Cardiac septum (tissue), 1 donor: ENCODE results near the gene MYO7A. TPM values are rescaled to one million over a fixed set of nuclear protein-coding genes. Genes with fewer than 3 reads are reported as not detected.

ENCODE experiments used
- DNase-seq: peaks from one replicate; pipeline ENCODE4 v3.0.0-alpha.2; 2020; ENCODE audit warnings: low spot score
- intact Hi-C: fragments of 100-400 bp; cut with DNase I; formaldehyde crosslinking; loops from one replicate; pipeline ENCODE4 v1.14.0; 2022
- total RNA-seq: library from RNA; stranded (reverse); fragmentation: NEBNext Ultra II Directional; extraction: Animal tissue kit (Norgen Biotek cat#: 25700); gene quantifications from one replicate; pipeline ENCODE4 v1.2.1, GENCODE V29; 2021
- donor health status: DM: no; HTN: no; CAD: no.

The MYO7A gene
- total RNA-seq, 1 donor from 2014 or later: 3.0 TPM

DNA sequence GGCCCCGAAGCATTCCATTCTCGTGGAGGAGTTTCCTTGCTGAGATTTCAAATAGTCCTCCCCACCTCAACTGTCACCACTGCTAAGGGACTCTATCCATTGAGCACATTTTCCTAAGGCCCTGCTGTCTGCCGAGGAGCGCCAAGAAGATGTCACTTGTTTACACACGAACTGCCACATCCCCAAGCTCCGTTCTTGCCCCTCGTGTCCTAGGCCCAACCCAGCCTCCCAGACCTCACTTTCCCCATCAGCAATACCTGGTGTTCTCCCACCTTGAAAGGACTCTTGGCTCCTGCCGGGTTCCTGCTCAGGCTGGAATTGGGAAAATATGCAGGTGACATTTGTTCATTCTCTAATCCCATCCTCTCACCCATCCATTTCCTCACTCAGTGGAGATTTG, 4.0 kb upstream of the MYO7A start:
- no peak for DNase-seq
- intact Hi-C loops: no loop called here

DNA sequence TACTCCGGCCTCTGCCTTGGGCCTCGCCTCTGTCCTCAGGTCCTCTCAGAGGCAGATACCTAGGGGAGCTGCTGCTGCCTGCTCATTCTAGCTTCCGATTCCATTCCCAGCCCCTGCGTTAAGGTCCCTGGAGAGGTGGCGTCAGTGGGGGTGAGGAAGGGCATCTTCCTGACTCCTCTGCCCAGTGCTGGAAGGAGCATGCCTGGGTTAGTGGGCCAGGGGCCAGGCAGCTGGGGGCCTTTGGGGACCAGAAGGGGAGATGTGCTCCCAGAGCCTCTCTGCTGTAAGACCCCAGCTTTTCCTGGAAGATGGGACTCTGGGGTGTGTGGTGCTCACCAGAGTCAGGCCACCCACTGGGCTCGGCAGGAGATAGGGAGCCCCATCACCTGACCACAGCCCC, 3.6 kb upstream of the MYO7A start:
- DNase-seq: no peak
- intact Hi-C loops: no loop called here

DNA sequence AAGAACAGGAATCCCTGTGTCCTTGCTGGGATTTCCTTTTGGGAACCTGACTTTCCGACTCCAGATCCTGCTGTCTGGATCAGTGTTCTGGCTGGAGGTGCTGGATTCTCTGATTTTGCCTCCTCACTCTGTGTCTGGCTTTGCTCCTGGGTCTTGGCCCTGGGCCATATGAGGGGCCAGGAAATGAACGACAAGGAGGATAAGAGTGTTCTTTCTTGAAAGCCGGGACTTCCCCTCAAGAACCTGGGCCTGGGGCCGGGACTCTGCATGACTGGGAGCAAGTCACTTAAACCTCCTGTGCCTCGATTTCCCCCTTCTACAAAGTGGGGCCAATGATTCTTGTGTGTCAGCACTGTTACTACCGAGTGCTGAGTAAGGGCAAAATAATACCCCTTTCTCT, 2.9 kb upstream of the MYO7A start:
- intact Hi-C loops: loop anchor here (5.0 kb wide), 1 partner anchor 422 kb away; no protein-coding TSS in a partner anchor
- no peak for DNase-seq

DNA sequence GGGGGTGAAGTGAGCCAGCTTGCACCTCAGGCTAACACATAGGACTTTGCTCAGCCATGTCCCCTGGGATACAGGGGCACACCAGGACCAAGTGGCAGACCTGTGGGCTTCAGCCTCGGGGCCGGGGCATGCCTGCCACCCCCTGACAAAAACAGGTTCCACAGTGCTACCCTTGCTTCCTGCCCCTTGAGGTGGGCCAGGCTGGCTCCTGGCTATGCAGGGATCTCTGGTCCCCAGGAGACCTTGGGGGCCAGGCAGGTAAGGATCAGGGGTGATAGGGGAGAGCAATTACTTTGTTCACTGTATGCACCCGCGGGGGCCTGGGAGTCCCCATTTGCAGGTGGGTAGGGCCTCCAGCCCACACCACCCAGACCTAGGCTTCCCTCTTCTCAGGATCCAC, 2.4 kb upstream of the MYO7A start:
- intact Hi-C loops: loop anchor here (5.0 kb wide), 1 partner anchor 422 kb away; no protein-coding TSS in a partner anchor
- DNase-seq: no peak

DNA sequence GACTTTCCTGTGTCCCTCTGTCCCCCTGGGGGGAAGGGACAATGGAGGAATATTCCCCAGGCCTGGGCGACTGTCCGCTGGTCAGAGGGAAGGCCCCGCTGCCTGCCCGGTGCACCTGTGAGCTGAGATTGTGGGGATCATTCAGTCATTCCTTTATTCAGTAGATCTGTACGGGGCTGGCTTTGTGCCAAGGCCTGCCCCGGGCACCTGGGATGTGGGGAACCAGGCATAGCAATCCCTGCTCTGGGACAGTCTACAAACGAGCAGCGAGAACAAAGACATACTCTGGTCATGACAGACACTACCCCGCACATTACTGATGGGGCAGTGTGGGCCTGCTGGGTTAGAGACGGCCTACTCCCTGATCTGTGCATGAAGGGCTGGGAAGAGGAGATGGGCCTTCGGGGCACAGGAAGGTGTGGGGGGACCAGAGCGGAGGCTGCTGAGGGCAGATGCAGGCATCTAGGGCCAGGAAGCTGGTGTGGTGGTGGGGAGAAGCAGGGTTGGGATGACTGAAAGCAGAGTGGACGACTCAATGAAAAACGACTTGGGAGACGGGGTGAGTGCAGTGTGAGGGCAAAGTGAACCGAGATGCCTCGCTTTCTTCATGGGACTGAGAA, 1.8 kb upstream of the MYO7A start:
- no peak for DNase-seq
- intact Hi-C loops: loop anchor here (5.0 kb wide), 1 partner anchor 421 kb away; no protein-coding TSS in a partner anchor

DNA sequence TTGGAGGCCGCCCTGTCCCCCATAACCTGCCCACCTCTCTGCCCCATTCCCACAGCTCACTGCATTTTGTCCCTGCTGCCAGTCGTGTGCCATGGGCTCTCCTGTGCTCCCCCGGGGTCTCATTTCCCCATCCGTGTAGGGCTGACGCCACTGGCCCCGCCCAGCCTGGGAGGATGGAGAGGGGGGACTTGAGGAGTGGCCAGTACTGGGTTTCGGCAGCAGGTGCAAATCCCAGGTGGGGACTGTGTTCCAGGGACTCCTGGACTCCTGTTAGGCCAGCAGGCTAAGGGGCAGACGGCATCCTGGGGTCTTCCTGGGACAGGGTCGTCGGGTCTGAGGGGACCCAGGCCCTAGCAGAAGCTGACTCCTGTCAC, 1.2 kb upstream of the MYO7A start:
- intact Hi-C loops: loop anchor here (1.0 to 5.0 kb wide), 3 partner anchors 27 to 420 kb away; no protein-coding TSS in a partner anchor
- no peak for DNase-seq

DNA sequence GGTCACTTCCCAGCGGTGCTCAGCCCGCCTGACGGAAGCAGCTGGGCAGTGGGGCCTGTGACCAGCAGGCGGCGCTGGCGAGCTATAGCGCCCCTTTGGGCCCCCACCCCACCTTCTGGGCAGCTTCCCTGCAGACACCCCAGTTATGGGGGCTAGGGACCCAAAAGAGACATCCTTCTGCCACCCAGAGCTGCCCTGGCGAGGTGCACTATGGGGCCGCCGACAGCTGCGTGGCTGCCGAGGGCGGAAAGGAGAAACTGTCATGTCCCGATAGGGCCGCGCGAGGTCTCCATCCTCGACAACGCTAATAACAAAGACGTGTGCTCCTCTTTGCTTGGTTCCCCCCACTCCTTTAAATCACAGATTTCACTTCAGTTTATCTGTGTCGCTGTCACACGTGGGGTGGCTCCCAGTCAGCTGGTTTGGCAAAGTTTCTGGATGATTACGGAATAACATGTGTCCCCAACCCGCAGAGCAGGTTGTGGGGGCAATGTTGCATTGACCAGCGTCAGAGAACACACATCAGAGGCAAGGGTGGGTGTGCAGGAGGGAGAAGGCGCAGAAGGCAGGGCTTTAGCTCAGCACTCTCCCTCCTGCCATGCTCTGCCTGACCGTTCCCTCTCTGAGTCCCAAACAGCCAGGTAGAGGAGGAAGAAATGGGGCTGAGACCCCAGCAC, 673 bp upstream of the MYO7A start:
- no peak for DNase-seq
- intact Hi-C loops: loop anchor here (1.0 to 5.0 kb wide), 3 partner anchors 27 to 420 kb away; no protein-coding TSS in a partner anchor

DNA sequence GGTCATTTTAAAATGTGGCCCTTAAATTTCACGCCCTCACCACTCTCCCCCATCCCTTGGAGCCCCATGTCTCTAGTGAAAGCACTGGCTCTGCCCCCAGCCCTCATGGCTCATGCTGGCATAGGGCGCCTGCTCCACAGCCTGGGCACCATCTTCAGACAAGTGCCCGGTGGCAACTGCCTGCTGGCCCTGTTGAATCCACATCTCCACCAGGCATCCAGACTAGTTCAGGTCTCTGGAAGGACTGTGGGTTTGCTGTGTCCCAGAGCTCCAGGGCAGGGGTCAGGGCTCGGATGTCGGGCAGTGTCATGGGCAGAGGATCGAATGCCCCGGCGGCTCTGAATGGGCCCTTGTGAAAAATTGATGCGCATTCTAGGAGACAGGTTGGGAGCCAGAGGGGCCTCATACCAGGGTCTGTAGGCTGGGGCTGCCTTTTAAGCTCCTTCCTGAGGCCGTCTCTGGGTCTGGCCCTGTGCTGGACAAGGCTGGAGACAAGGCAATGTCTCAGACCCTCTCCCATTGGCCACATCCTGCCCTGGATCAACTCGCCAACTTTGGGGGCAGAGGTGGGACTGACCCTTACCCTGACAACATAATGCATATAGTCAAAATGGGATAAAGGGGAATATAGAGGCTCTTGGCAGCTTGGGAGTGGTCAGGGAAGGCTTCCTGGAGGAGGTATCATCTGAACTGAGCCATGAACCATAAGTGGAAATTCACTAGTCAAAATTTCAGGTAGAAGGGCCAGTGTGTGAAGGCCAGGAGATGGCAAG, 1.2 kb downstream of the MYO7A start:
- no peak for DNase-seq

DNA sequence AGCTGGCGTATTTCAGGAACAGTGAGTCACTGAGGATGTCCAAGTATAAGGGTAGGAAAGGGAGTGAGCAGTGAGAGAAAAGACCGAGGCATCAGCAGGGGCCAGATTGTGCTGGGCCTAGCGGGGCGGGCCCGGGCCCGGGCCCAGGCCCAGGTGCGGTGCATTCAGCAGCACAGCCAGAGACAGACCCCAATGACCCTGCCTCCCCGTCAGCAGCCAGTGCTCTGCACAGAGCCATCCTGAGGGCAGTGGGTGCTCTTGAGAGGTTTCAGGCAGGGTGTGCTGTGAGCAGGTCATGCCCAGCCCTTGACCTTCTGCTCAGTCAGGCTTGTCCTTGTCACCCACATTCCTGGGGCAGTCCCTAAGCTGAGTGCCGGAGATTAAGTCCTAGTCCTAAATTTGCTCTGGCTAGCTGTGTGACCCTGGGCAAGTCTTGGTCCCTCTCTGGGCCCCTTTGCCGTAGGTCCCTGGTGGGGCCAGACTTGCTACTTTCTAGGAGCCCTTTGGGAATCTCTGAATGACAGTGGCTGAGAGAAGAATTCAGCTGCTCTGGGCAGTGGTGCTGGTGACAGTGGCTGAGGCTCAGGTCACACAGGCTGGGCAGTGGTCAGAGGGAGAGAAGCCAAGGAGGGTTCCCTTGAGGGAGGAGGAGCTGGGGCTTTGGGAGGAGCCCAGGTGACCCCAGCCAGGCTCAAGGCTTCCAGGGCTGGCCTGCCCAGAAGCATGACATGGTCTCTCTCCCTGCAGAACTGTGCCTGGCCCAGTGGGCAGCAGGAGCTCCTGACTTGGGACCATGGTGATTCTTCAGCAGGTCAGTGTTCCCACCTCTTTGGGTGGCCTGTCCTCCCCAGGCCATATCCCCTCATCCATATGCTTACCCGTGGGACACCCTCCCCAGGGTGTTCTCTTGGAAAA, 2.1 kb downstream of the MYO7A start:
- intact Hi-C loops: loop anchor here (5.0 kb wide), 1 partner anchor 417 kb away; no protein-coding TSS in a partner anchor
- DNase-seq: no peak

More for the DNA sequence above, 1.2 kb downstream of the MYO7A start:
- intact Hi-C loops: loop anchor here (5.0 kb wide), 1 partner anchor 418 kb away; no protein-coding TSS in a partner anchor

DNA sequence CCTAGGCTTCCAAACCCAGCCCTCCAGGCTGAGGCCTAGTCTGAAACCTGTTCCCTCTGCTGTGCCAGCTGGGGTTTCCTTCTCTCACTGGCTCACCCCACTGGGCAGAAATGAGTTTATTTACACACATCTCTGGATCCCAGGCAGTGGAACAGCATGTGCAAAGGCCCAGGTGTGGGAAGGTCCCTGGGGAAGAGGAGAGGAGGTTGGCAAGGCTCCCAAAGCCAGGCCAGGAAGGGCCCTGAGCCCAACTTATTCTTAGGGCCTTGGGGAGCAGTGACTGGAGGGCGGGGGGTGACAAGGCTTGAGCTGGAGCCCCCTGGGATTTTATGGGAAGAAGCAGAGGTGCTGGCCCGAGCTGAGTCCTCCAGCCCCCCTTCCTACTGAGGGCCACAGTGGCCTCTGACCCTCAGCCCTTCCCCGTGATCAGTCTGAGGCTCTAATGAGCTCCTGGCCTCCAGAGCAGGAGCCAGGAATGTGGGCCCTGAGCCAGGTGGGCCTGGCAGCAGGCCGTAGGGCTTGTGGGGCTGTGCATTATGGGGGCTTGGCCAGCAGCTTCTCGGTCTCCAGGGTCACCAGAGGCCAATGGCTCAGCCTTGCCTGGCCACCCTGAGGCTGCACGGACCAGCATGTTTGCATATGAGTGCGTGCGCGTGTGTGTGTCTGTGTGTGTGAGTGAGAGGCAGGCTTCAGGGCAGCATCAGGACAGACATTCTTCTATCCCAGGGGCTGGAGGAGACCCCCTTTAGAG, 2.9 kb downstream of the MYO7A start:
- intact Hi-C loops: no loop called here
- DNase-seq: peak; percentile 85

DNA sequence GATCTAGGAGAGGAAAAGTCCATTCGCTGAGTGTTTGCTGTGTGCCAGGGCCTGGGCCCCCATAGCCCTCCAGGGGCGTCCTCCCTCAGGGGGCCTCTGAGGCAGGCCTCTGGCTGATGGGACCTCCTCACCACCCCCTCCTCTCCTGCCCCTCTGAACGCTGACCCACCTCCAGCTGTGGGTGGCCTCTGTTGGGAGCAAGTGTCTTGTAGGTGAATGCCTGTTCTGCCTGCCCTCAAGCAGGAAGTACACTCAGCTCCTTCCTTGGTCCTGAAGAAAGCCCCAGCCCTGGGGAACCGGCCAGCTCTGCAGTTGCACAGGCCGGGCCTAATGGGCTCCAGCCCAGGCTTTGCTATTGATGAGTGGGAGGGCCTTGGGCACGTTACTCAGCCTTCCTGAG, 3.5 kb downstream of the MYO7A start:
- intact Hi-C loops: no loop called here
- no peak for DNase-seq

DNA sequence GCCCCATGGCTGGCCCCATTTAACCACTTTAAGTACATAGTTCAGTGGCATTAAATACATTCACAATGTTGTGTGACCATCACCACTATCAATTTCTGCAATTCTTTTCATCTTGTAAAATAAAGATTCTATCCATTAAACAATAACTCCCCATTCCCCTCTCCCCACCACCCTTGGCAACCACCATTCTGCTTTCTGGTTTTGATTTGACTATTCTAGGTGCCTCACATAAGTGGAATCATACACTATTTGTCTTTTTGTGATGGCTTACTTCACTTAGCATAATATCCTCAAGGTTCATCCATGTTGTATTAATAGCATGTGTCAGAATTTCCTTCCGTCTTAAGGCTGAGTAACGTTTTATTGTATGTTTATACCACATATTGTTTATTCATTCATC, 7.0 kb downstream of the MYO7A start:
- intact Hi-C loops: no loop called here
- DNase-seq: no peak

DNA sequence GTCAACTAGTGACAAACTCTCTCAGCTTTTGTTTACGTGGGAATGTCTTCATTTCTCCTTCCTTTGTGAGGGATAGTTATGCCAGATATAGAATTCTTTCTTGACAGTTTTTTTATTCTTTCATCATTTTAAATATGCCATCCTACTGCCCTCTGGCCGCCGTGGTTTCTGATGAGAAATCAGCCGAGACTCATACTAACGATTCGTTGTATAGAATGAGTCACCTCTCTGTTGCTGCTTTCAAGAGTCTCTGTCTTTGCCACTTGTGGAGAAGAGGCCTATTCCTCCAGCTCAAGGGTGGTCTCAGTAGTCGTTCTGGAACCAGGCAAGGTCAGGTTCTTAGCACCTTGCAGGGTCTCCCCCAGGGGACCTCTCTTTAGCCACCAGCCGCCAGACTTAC, 8.0 kb downstream of the MYO7A start:
- no peak for DNase-seq
- intact Hi-C loops: no loop called here

DNA sequence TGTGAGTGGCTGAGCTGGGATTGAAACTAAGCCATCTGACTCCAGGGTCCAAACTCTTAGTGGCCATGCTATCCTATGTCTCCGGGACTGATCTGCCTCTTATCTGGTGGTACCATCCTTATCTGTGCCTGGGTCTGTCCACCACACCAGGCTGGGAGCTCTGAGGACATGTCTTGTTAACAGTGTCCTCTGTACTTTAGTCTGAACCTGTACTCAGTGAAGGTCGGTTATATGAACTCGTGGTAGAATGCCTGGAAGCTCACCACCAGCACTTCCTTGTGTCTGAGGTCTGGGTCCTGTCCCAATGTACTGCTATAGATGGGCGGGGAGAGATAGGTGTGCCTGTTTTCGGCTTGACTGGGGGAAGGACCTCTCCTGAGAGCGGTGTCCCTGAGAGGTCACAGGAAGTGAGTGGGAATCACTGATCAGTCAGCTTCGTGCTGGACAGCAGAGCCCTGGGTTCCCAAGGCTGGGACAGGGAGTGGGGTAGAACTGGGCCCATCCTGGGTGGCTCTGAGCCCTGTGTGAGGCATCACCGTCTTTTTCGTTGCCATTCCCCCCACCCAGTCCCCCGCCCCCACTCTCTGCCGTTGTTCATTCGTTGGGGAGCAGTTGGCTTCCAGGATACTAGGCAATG, 8.9 kb downstream of the MYO7A start:
- no peak for DNase-seq
- intact Hi-C loops: no loop called here

DNA sequence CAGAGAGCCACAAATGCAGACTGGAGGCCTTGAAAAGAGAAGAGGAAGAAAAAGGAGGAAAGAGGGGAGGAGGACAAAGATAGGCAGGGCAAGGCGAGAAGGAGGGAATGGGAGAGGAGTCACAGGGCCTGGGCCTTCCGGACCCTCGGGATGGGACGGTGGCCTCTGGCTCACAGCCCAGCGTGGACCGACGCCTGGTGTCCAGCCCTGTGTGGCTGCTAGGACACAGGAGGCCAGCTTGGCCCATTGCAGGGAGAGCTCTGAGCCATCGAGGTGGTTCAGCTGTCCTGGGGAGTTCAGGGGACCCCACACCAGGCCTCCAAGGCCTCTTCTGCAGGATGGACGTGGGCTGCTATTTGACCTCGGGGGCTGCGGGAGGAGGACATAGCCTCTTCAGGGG, 9.4 kb downstream of the MYO7A start:
- intact Hi-C loops: no loop called here
- no peak for DNase-seq

DNA sequence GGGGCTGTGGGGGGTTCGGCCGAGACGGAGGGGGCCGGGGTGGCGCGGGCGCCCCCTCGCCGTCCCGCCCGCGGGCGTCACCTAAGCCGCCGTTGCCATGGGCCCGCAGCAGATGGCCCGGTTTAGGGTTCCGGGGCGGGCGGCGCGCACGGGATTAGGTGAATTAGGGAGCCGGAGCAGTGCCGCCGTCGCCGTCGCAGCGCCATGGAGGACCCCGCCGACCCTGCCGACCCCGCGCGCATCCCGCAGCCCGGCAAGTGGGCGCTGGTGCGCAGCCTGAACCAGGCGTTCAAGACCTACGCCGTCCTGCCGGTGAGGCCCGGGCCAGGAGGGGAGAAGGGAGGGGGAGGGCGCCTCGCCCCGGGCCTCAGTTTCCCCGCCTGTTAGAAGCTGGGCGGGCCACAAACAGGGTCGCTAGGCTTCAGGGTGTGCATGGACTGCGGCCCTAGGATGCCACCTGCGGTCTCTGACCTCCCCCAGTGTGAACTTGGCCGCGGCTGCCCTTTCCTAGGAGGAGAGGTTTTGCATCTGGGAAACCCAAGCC, 10.1 kb downstream of the MYO7A start:
- DNase-seq: no peak
- intact Hi-C loops: no loop called here

DNA sequence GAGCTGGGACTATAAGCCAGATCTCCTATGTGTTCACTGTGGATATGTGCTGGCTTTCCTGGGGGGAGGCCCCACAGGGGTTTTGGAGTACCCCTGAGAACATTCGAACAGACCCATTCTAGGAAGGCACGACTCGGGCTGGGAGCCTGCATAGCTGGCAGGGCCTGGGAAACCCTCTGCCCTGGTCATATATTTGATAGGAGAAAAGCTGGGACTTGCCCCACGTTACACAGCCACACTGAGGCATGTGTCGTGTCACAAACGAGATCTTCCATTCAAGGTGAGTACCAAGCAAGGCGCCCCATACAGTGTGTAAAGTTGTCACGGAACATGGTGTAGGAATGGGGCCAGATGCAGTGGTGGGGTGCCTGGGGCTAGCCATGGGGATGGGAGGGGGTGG, 11.2 kb downstream of the MYO7A start:
- intact Hi-C loops: no loop called here

DNA sequence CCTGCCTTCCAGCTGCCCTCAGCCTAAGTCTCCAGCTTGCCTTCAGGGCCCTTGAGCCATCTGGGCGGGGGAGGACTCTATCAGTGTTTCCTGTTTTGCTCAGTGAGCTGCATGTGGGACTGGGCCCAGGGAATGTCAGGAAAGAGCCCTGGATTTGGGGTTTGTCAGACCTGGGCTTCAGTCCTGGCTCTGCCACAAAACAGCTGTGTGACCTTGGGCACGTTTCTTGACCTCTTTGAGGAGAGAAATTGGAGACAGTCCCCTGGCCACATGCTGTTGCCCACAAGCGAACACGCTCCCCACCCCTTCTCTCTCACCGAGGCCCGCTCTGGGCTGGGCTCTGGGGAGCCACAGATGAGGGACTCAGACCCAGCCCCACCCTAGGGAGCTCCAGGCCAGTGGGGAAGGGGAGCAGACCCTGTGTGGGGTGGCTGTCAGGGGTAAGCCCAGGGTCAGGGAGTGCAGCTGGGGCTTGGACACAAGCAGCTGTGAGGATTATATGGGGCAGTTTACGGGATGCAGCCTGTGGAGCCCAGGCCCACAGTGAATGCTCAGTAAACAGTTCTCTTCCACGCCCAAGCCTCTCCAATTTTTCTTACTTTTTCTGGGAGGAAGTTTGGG, 12.3 kb downstream of the MYO7A start:
- intact Hi-C loops: no loop called here
- no peak for DNase-seq

More for the DNA sequence above, 11.2 kb downstream of the MYO7A start:
- DNase-seq: no peak
